ENCODE data around the gene TM4SF4.

- TF ChIP-seq, protein P1, sequence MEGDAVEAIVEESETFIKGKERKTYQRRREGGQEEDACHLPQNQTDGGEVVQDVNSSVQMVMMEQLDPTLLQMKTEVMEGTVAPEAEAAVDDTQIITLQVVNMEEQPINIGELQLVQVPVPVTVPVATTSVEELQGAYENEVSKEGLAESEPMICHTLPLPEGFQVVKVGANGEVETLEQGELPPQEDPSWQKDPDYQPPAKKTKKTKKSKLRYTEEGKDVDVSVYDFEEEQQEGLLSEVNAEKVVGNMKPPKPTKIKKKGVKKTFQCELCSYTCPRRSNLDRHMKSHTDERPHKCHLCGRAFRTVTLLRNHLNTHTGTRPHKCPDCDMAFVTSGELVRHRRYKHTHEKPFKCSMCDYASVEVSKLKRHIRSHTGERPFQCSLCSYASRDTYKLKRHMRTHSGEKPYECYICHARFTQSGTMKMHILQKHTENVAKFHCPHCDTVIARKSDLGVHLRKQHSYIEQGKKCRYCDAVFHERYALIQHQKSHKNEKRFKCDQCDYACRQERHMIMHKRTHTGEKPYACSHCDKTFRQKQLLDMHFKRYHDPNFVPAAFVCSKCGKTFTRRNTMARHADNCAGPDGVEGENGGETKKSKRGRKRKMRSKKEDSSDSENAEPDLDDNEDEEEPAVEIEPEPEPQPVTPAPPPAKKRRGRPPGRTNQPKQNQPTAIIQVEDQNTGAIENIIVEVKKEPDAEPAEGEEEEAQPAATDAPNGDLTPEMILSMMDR (IDR thresholded peaks at IDR 0.05; ENCODE audit: insufficient read depth, low read length, poor library complexity, severe bottlenecking) = no peak
- no peak for TF ChIP-seq EZH2phosphoT487 (conservative IDR thresholded peaks at IDR 0.05; ENCODE audit: low read length)
Observed at GRCh38 chr3:149479621-149480325, 5.3 kb downstream of the TM4SF4 start.

Measured in SU-DHL-6 (cell line).